Hematopoietic multipotent progenitor cell treated with erythropoietin and hydrocortisone succinate and interleukin-3 and kit ligand, for 17 days (in vitro differentiated cells): ENCODE measurements around the gene UBE2D3.
A peak's percentile ranks its signal among the peaks of the same experiment; 100 is the strongest.
"Not testable (repeated sequence)": the region's sequence is repeated elsewhere in the genome, so short reads cannot be mapped to it uniquely, and the experiment has no call there.

Source experiments
- DNase-seq: peaks from one replicate; pipeline ENCODE4 v3.0.0-alpha.2; 2015; ENCODE audit warnings: low spot score

The UBE2D3 gene

GRCh38 chr4:102829803-102830202 lies 2.5 kb upstream of the UBE2D3 start:
- no peak for DNase-seq

GRCh38 chr4:102828497-102828808 lies 1.1 kb upstream of the UBE2D3 start:
- no peak for DNase-seq

GRCh38 chr4:102827674-102828496 lies 534 bp upstream of the UBE2D3 start:
- DNase-seq, result peak; percentile 99

GRCh38 chr4:102826105-102826889 lies 1.1 kb downstream of the UBE2D3 start:
- DNase-seq, result no peak

- peak; percentile 84 for DNase-seq
Observed at GRCh38 chr4:102825261-102826091, 1.9 kb downstream of the UBE2D3 start.

- DNase-seq, result peak; percentile 67
Observed at GRCh38 chr4:102824398-102824797, 3.0 kb downstream of the UBE2D3 start.

- DNase-seq, result no peak
Observed at GRCh38 chr4:102823897-102824296, 3.5 kb downstream of the UBE2D3 start.

- DNase-seq, result peak; percentile 43
Observed at GRCh38 chr4:102823464-102823863, 3.9 kb downstream of the UBE2D3 start.

GRCh38 chr4:102819588-102820365 lies 7.6 kb downstream of the UBE2D3 start:
- DNase-seq, result no peak

- not testable (repeated sequence) for DNase-seq
Observed at GRCh38 chr4:102819100-102819499, 8.3 kb downstream of the UBE2D3 start.

- no peak for DNase-seq
Observed at GRCh38 chr4:102817613-102818268, 9.6 kb downstream of the UBE2D3 start.

- DNase-seq, result no peak
Observed at GRCh38 chr4:102817021-102817605, 10.2 kb downstream of the UBE2D3 start.

GRCh38 chr4:102815981-102816380 lies 11.4 kb downstream of the UBE2D3 start:
- DNase-seq, result no peak

GRCh38 chr4:102809691-102810090 lies 17.7 kb downstream of the UBE2D3 start:
- DNase-seq, result no peak

- DNase-seq, result no peak
Observed at GRCh38 chr4:102809190-102809589, 18.2 kb downstream of the UBE2D3 start.

- no peak for DNase-seq
Observed at GRCh38 chr4:102808009-102808408, 19.3 kb downstream of the UBE2D3 start.

- DNase-seq, result no peak
Observed at GRCh38 chr4:102807345-102807744, 20.0 kb downstream of the UBE2D3 start.

- no peak for DNase-seq
Observed at GRCh38 chr4:102799816-102800215, 27.5 kb downstream of the UBE2D3 start.

GRCh38 chr4:102794999-102795398 lies 32.4 kb downstream of the UBE2D3 start:
- no peak for DNase-seq

- no peak for DNase-seq
Observed at GRCh38 chr4:102792361-102792936, 34.9 kb downstream of the UBE2D3 start.
